ENCODE measurements around the gene ATP2A3. TPM values are rescaled to one million over a fixed set of nuclear protein-coding genes. Genes with fewer than 3 reads are reported as not detected.
A peak's percentile ranks its signal among the peaks of the same experiment; 100 is the strongest.

Gene ATP2A3
- total RNA-seq, 1 donor from 2014 or later: 13.8 TPM

DNA sequence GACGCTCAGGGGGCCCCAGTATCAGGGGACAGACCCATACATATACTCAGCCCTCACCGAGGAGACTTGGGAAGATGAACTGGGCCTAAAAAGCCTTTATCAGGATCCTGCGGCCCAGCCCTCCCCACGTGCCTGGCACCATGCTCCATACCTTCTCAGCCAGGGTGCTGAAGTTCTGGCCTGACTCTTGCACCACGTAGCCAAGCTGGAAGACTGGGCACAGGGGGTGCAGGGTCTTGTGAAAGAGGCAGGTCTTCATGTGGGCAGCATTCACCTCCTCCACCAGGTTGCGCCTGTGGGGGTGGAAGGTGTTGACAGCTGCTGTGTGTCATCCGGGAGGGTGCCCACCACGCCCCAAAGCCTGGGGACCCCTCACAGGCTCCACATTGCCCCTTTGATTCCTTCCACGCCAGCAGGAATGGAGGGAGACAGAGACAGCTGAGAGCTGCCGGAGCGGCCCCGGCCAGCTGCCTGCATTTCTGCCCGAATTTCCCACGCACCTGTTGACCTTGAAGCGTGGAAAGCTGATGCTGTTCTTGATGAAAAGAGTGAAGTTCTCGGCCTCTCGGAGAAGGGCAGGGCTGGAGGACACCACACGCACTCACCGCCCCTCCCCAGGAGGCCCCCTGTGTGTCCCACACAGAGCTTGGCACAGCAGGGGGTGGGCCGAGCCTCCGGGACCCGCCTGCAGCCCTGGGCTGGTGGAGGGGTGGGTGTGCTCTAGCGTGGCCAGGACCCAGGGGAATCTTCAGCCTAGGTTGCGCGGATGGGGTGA, 61.0 kb downstream of the ATP2A3 start:
- DNase-seq (ENCODE audit: low spot score): no peak
- ATAC-seq: no peak
- intact Hi-C loops (cut with DNase I): no loop called here

DNA sequence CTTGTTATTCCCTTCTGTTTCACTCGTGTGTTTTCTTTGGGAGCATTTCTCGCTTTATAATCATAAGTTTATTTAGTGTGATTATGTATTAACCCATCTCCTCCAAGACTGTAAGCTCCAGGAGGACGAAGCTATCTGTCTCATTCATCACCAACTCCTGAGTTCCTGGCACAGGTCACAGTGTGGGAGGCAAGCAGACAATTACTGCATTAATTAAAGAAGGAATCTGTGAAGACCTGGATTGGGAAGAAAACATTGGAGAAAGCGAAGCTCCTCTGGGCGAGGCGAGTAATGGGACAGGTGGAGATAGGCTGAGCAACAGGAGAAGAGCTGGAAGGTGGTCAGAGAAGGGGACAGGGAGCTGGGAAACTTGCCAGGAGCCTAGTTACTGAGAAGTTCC, 63.6 kb downstream of the ATP2A3 start:
- ATAC-seq: no peak
- no peak for DNase-seq (ENCODE audit: low spot score)
- intact Hi-C loops (cut with DNase I): no loop called here

DNA sequence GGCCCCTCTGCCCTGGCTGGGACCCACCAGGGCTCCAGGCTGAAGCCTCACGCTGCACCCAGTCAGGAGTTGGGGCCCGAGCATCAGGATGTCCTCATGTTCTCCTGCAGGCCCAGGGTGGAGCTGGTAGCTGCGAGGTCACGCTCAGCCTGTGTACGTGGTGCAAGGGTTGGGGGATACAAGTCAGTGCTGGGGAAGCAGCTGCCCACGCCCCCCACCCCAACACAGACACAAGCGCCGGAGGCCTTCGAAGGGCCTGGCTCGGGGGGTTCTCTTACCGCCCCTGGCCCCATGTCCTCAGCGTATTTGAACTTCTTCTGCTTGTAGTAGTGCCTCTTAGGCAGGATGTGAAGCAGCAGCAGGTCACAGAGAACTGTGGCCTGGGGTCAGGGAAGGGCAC, 66.5 kb downstream of the ATP2A3 start:
- DNase-seq (ENCODE audit: low spot score) (no peak), ATAC-seq (no peak)
- intact Hi-C loops (cut with DNase I): no loop called here

- ATAC-seq (no peak), DNase-seq (ENCODE audit: low spot score) (no peak)
- intact Hi-C loops (cut with DNase I): no loop called here
Measured at GRCh38 chr17:3896968-3897235, 67.3 kb downstream of the ATP2A3 start.

- ATAC-seq (no peak), DNase-seq (ENCODE audit: low spot score) (no peak)
- intact Hi-C loops (cut with DNase I): no loop called here
Measured at GRCh38 chr17:3896108-3896967, 67.9 kb downstream of the ATP2A3 start.

- ATAC-seq (no peak), DNase-seq (ENCODE audit: low spot score) (no peak)
- intact Hi-C loops (cut with DNase I): no loop called here
Measured at GRCh38 chr17:3895354-3895753, 68.9 kb downstream of the ATP2A3 start.

GRCh38 chr17:3894911-3895343, 69.3 kb downstream of the ATP2A3 start:
- DNase-seq (ENCODE audit: low spot score) (no peak), ATAC-seq (no peak)
- intact Hi-C loops (cut with DNase I): no loop called here

DNA sequence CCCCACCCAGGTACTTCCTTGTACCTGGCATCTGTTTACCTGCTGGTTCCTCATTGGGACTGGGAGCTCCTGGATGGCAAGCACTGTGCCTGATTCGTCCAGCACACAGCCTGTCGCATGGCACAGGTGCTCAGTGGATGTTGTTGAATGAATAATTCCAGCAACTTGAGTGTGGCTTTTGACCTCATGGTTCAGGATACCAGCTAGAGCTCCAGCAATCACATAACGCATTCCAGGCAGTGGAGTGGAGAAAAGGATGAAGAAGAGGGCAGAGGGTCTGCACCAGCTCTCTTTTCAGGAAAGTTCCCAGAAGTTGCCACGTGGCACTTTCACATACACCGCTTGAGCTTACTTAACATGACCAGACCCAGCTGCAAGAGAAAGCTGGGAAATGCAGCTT, 70.0 kb downstream of the ATP2A3 start:
- intact Hi-C loops (cut with DNase I): no loop called here
- DNase-seq (ENCODE audit: low spot score) (no peak), ATAC-seq (no peak)

GRCh38 chr17:3893720-3894116, 70.5 kb downstream of the ATP2A3 start:
- intact Hi-C loops (cut with DNase I): no loop called here
- ATAC-seq (no peak), DNase-seq (ENCODE audit: low spot score) (no peak)

DNA sequence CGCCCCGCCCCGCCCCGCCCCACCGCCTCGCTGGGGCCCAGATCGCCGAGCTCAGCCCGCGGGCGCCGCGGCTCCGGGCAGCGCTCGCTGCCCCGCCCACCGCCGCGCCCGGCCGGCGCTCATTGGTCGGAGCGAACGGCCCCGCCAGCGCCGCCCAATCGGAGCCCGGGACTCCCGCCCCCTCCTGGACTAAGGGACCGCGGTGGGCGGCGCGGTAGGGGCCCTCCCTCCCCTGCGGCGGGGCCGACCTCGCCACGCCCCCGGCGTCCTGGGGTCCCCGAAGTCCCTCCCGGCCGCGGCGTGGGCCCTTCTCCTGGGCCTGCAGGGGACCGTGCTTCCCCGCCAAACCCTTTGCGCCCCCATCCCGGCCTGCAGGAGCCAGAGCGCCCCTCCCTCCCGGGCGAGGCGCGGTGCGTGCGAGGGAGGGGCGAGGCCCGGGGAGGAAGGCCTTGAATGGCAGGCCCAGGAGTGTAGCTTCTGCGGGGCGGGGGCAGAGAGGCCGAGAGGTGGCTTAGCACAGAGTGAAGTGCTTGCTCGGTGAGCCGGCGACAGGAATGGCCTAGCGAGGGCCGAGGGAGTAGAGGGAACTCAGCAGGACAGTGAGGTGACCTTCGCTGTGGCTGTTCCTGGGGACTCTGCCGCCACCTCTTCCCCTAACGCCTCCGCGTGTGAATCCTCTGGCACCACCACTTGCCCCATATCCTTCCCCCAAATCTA, 71.1 kb downstream of the ATP2A3 start, which contains the start of gene CAMKK1:
Gene CAMKK1 (minus strand): TSS at position 51 of the 717 bp plus-strand sequence. CDS start 7,366 bp downstream, outside the sequence.
- ATAC-seq (peak; percentile 76), DNase-seq (ENCODE audit: low spot score) (peak; percentile 91)
- intact Hi-C loops (cut with DNase I): no loop called here

DNA sequence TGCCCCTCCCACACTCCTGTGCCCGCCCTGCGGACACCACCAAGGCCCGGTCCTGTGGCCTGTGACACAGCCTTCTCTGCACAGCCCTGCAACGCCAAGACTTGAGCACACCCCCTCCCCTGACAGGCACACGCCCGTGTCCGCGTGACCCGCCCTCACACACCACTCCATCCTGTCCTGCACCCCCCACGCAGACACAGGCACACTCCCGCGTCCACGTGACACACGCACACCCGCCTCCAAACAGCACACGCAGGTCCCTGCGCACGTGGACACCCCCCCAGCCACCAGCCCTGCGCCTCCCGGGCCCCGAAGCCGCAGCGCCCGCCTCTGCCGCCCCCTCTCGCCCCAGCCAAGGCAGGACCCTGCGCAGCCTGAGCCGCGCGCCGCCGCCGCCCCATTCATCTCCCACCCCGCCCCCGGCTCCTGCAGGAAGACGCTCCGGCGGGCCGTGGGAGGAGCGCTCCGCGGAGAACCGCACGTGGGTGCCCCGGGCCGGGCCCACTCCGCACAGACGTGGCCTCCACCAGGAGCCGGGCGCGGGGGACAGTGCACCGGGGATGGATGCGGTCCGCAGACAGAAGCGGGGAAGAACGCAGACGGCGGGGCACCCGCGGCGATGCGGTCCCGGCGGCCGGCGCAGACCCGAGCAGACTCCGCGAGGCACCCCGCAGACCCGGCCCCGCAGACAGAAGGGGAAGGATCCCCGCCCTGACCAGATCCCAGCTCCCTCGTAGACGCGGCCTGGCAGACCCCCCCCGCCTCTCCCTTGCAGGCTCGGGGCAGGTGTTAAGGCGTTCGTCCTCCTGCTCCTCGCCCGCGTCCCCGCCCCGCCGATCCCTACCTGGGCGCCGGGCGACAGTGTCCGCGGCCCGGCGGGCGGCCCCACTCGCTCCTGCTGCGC, 71.9 kb downstream of the ATP2A3 start:
- ATAC-seq (peak; percentile 63), DNase-seq (ENCODE audit: low spot score) (peak; percentile 84)
- intact Hi-C loops (cut with DNase I): no loop called here

- DNase-seq (ENCODE audit: low spot score): no peak
- intact Hi-C loops (cut with DNase I): no loop called here
Measured at GRCh38 chr17:3891626-3892094, 72.6 kb downstream of the ATP2A3 start.

DNA sequence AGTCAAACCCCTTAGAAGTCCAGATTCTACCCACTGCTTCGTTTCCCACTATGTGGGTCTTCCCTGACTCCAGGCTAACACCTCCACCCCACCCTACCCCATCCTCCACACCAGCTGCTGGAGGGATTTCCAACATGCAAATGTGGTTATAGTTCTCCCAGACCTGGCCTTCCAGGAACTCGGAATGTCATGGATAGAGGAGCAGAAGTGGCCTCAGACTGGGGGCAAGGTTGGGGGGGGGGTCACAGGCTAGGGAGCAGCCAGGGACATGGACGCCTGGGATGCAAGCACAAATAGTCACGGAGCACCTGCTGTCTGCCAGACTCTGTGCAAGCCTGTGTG, 73.4 kb downstream of the ATP2A3 start:
- intact Hi-C loops (cut with DNase I): no loop called here
- no peak for ATAC-seq
- no peak for DNase-seq (ENCODE audit: low spot score)

More at GRCh38 chr17:3891626-3892094, 72.6 kb downstream of the ATP2A3 start:
- ATAC-seq: no peak

DNA sequence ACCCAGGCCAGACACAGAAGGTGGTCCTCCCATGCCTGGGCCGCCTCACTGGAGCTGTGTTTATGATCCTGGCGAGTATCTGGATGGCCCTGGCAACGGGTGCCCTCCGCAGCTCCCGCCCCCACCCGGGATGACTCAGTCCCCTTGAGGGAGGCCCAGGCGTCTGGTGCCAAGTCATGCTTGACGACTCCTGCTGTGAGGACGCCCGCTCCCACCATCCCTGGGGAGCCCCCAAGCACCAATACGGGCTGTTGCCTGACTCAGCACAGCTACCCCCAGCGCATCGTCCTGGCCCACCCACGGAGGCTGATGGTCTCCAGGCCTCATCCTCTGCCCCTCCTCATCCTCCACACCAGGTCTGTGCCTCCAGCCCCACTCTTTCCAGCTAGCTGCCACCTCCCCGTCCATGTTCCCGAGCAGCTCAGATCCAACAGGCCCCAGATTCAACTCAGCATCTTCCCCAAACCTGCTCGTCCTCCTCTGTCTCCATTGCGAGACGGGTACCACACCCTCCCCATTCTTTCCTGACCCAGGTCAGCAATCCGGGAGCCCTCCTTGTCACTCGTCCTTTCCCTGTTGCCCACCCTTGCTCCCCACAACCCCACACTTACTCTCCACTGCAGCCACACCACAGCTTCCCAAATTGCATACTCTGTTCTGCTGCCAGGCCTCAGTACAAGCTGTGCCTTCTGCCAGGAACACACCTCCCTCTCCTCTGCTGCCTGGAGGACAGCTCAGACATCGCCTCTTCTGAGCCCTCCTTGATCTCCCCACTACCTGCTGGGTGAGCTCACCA, 74.0 kb downstream of the ATP2A3 start:
- intact Hi-C loops (cut with DNase I): no loop called here
- DNase-seq (ENCODE audit: low spot score) (peak; percentile 76), ATAC-seq (peak; percentile 21)

- no peak for DNase-seq (ENCODE audit: low spot score)
- ATAC-seq: no peak
- intact Hi-C loops (cut with DNase I): no loop called here
Measured at GRCh38 chr17:3889325-3890012, 74.8 kb downstream of the ATP2A3 start.

- peak; percentile 78 for ATAC-seq
- intact Hi-C loops (cut with DNase I): no loop called here
Measured at GRCh38 chr17:3888343-3889171, 75.7 kb downstream of the ATP2A3 start.

GRCh38 chr17:3887804-3888203, 76.4 kb downstream of the ATP2A3 start:
- intact Hi-C loops (cut with DNase I): no loop called here
- ATAC-seq: no peak
- no peak for DNase-seq (ENCODE audit: low spot score)

More at GRCh38 chr17:3888343-3889171, 75.7 kb downstream of the ATP2A3 start:
- peak; percentile 86 for DNase-seq (ENCODE audit: low spot score)

All from sciatic nerve (tissue), 2 donors.